Thyroid gland (tissue), 4 donors: ENCODE measurements around the gene RSU1.

Experiments
- POLR2A ChIP-seq, 2 donors: fragments of 450-650 bp; IDR thresholded peaks; one replicate each; pipeline ENCODE4 v1.6.1; 2017; ENCODE audit warnings: antibody characterized with exemption in 2 of 2, mild to moderate bottlenecking in 2 of 2, moderate library complexity in 1 of 2
- TF ChIP-seq, protein P1 (sequence below), 6 experiments: fragments of 200-600 bp in 3 of 6; fragments of 450-650 bp in 3 of 6; sonication (generic) in 3 of 6; IDR thresholded peaks; one replicate each; pipeline ENCODE4 v1.5.1; 2016 to 2019; ENCODE audit warnings: antibody characterized with exemption in 6 of 6, mild to moderate bottlenecking in 2 of 6, inconsistent platforms in 1 of 6, moderate library complexity in 1 of 6

DNA sequence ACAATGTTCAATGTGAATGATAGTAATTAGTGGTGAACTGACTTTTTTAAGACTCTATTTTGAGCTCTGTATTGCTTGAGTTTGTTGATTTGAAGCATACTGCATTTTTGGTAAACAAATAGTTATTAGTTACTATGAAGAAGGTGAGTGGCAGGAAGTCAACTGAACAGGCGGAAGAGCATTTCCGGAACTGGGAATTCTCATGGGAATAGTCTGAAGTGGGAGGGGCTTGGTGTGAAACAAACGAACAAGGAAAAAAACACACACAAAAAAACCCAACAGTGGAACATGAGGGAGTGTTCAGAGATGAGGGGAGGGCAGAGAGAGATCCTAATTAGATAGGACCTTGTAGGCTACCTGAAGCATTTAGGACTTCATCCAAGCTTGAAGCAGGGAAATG, 251.6 kb downstream of the RSU1 start:
- TF ChIP-seq, protein P1, sequence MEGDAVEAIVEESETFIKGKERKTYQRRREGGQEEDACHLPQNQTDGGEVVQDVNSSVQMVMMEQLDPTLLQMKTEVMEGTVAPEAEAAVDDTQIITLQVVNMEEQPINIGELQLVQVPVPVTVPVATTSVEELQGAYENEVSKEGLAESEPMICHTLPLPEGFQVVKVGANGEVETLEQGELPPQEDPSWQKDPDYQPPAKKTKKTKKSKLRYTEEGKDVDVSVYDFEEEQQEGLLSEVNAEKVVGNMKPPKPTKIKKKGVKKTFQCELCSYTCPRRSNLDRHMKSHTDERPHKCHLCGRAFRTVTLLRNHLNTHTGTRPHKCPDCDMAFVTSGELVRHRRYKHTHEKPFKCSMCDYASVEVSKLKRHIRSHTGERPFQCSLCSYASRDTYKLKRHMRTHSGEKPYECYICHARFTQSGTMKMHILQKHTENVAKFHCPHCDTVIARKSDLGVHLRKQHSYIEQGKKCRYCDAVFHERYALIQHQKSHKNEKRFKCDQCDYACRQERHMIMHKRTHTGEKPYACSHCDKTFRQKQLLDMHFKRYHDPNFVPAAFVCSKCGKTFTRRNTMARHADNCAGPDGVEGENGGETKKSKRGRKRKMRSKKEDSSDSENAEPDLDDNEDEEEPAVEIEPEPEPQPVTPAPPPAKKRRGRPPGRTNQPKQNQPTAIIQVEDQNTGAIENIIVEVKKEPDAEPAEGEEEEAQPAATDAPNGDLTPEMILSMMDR (IDR thresholded peaks at IDR 0.05), result no peak
- no peak for TF ChIP-seq POLR2A (IDR thresholded peaks at IDR 0.05)
